ENCODE data around the gene HPS3. TPM values are rescaled to one million over a fixed set of nuclear protein-coding genes. Genes with fewer than 3 reads are reported as not detected.

The HPS3 gene
- total RNA-seq, 1 experiment from 2014 or later, result 11.3 TPM

GRCh38 chr3:149101641-149102040, 27.8 kb upstream of the HPS3 start:
- ATAC-seq, result no peak
- DNase-seq, result no peak
- no peaks in the 10 kb centered on the region for H3K27me3 ChIP-seq (ENCODE audit: low read length)
- no peak overlapping the region for H3K27ac ChIP-seq (ENCODE audit: low read length)
- ChIA-PET CTCF (no interaction called here), POLR2A (ENCODE audit: unreplicated experiment) (no interaction called here)
- no peaks in the 10 kb centered on the region for H3K9me3 ChIP-seq (ENCODE audit: low read length)
- H3K9me2 ChIP-seq (replicated peaks; ENCODE audit: low read length), result no peaks in the 10 kb centered on the region
- no peaks in the 10 kb centered on the region for H4K20me1 ChIP-seq (ENCODE audit: low read length)
- H2AFZ ChIP-seq (ENCODE audit: low read length), result no peak overlapping the region
- no peaks in the 10 kb centered on the region for H3K4me1 ChIP-seq (ENCODE audit: insufficient read depth, low read length)
- no peaks in the 10 kb centered on the region for H3K79me2 ChIP-seq (ENCODE audit: low read length)
- H3K4me2 ChIP-seq (ENCODE audit: low read length), result no peak overlapping the region
- BruUV-seq (replicated peaks), result no TSS peak
- intact Hi-C loops (cut with micrococcal nuclease), result no loop called here
- TF ChIP-seq, protein P1, sequence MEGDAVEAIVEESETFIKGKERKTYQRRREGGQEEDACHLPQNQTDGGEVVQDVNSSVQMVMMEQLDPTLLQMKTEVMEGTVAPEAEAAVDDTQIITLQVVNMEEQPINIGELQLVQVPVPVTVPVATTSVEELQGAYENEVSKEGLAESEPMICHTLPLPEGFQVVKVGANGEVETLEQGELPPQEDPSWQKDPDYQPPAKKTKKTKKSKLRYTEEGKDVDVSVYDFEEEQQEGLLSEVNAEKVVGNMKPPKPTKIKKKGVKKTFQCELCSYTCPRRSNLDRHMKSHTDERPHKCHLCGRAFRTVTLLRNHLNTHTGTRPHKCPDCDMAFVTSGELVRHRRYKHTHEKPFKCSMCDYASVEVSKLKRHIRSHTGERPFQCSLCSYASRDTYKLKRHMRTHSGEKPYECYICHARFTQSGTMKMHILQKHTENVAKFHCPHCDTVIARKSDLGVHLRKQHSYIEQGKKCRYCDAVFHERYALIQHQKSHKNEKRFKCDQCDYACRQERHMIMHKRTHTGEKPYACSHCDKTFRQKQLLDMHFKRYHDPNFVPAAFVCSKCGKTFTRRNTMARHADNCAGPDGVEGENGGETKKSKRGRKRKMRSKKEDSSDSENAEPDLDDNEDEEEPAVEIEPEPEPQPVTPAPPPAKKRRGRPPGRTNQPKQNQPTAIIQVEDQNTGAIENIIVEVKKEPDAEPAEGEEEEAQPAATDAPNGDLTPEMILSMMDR (conservative IDR thresholded peaks at IDR 0.05; ENCODE audit: low read depth, low read length), result no peak
- TF ChIP-seq EZH2phosphoT487 (IDR thresholded peaks at IDR 0.05; ENCODE audit: borderline replicate concordance, low read length) (no peak), EZH2 (IDR thresholded peaks at IDR 0.05; ENCODE audit: low read length, unreplicated experiment) (no peak)
- H3K4me3 ChIP-seq (ENCODE audit: low read length), result no peak overlapping the region
- no peak overlapping the region for H3K9ac ChIP-seq (ENCODE audit: low read length)
- no peaks in the 10 kb centered on the region for H3F3A ChIP-seq (ENCODE audit: low read length, unreplicated experiment)
- no peaks in the 10 kb centered on the region for H3K36me3 ChIP-seq (ENCODE audit: low read depth, low read length)

GRCh38 chr3:149104484-149104883, 25.0 kb upstream of the HPS3 start:
- H3K4me2 ChIP-seq (ENCODE audit: low read length), result no peak overlapping the region
- no peaks in the 10 kb centered on the region for H3K4me1 ChIP-seq (ENCODE audit: insufficient read depth, low read length)
- H3F3A ChIP-seq (ENCODE audit: low read length, unreplicated experiment), result no peaks in the 10 kb centered on the region
- ATAC-seq (no peak), DNase-seq (no peak)
- POLR2A ChIA-PET (ENCODE audit: unreplicated experiment), result no interaction called here
- no TSS peak for BruUV-seq (replicated peaks)
- H4K20me1 ChIP-seq (ENCODE audit: low read length), result no peaks in the 10 kb centered on the region
- H3K9ac ChIP-seq (ENCODE audit: low read length), result no peak overlapping the region
- intact Hi-C loops (cut with micrococcal nuclease), result no loop called here
- CTCF ChIA-PET, result no interaction called here
- H3K36me3 ChIP-seq (ENCODE audit: low read depth, low read length), result no peaks in the 10 kb centered on the region
- H3K79me2 ChIP-seq (ENCODE audit: low read length), result no peaks in the 10 kb centered on the region
- no peak overlapping the region for H3K27ac ChIP-seq (ENCODE audit: low read length)
- H3K4me3 ChIP-seq (ENCODE audit: low read length), result no peak overlapping the region
- H2AFZ ChIP-seq (ENCODE audit: low read length), result no peak overlapping the region
- no peak for TF ChIP-seq EZH2phosphoT487 (IDR thresholded peaks at IDR 0.05; ENCODE audit: borderline replicate concordance, low read length)
- TF ChIP-seq EZH2 (IDR thresholded peaks at IDR 0.05; ENCODE audit: low read length, unreplicated experiment), result no peak
- TF ChIP-seq, protein P1 (conservative IDR thresholded peaks at IDR 0.05; ENCODE audit: low read depth, low read length), result no peak
- H3K9me2 ChIP-seq (replicated peaks; ENCODE audit: low read length), result no peaks in the 10 kb centered on the region
- H3K27me3 ChIP-seq (ENCODE audit: low read length), result no peaks in the 10 kb centered on the region
- H3K9me3 ChIP-seq (ENCODE audit: low read length), result no peaks in the 10 kb centered on the region

DNA sequence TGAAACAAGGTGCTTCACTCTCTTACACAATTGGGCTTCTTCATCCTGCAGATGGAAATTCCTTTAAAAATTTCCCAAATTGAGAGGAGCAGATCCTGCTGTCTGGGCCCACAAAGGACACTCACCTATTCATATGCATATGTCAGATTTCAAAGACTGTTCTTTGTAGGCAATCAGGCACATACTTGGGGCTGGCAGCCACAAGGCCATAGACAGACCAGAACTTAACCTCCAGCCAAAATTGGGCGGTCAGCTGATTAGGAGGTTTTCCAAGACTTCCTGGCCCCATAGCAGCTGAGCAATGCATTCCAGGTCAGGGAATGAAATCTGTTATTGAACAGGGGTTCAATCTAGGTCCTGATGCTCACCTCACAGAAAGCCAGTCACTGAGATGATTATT, 15.0 kb upstream of the HPS3 start:
- intact Hi-C loops (cut with micrococcal nuclease), result no loop called here
- DNase-seq (no peak), ATAC-seq (no peak)
- no peaks in the 10 kb centered on the region for H3K9me3 ChIP-seq (ENCODE audit: low read length)
- H3F3A ChIP-seq (ENCODE audit: low read length, unreplicated experiment), result no peaks in the 10 kb centered on the region
- H3K9ac ChIP-seq (ENCODE audit: low read length), result no peak overlapping the region
- BruUV-seq (replicated peaks), result no TSS peak
- TF ChIP-seq, protein P1 (conservative IDR thresholded peaks at IDR 0.05; ENCODE audit: low read depth, low read length), result no peak
- TF ChIP-seq EZH2 (IDR thresholded peaks at IDR 0.05; ENCODE audit: low read length, unreplicated experiment), result no peak
- TF ChIP-seq EZH2phosphoT487 (IDR thresholded peaks at IDR 0.05; ENCODE audit: borderline replicate concordance, low read length), result no peak
- ChIA-PET POLR2A (ENCODE audit: unreplicated experiment) (no interaction called here), CTCF (no interaction called here)
- H3K79me2 ChIP-seq (ENCODE audit: low read length), result no peaks in the 10 kb centered on the region
- no peak overlapping the region for H2AFZ ChIP-seq (ENCODE audit: low read length)
- no peaks in the 10 kb centered on the region for H4K20me1 ChIP-seq (ENCODE audit: low read length)
- H3K4me3 ChIP-seq (ENCODE audit: low read length), result no peak overlapping the region
- H3K27me3 ChIP-seq (ENCODE audit: low read length), result no peaks in the 10 kb centered on the region
- H3K9me2 ChIP-seq (replicated peaks; ENCODE audit: low read length), result no peaks in the 10 kb centered on the region
- H3K27ac ChIP-seq (ENCODE audit: low read length), result no peak overlapping the region
- no peak overlapping the region for H3K4me2 ChIP-seq (ENCODE audit: low read length)
- no peaks in the 10 kb centered on the region for H3K36me3 ChIP-seq (ENCODE audit: low read depth, low read length)
- no peaks in the 10 kb centered on the region for H3K4me1 ChIP-seq (ENCODE audit: insufficient read depth, low read length)

All from PC-3 (cell line).